Nephron progenitor cell (in vitro differentiated cells): ENCODE measurements around the gene INSL3.

ENCODE experiments used
- DNase-seq: peaks from one replicate; pipeline ENCODE4 v3.0.0; 2021
- H3K27ac Mint-ChIP-seq: 2 replicates; pipeline ENCODE4 v1.8.0; 2021; ENCODE audit warnings: mild to moderate bottlenecking, moderate library complexity, mixed read lengths
- H3K27me3 Mint-ChIP-seq: 2 replicates; pipeline ENCODE4 v1.8.0; 2021; ENCODE audit warnings: mild to moderate bottlenecking, low read depth, mixed read lengths; ENCODE audit not compliant: poor library complexity
- H3K36me3 Mint-ChIP-seq: 2 replicates; pipeline ENCODE4 v1.8.0; 2021; ENCODE audit warnings: low read depth, mixed read lengths
- H3K4me1 Mint-ChIP-seq: 2 replicates; pipeline ENCODE4 v1.8.0; 2021; ENCODE audit warnings: mixed read lengths
- H3K4me3 Mint-ChIP-seq: 2 replicates; pipeline ENCODE4 v1.8.0; 2021; ENCODE audit warnings: mild to moderate bottlenecking, moderate library complexity, mixed read lengths
- H3K9me3 Mint-ChIP-seq: 2 replicates; pipeline ENCODE4 v1.8.0; 2021; ENCODE audit warnings: mild to moderate bottlenecking, moderate library complexity, mixed read lengths
- CTCF ChIP-seq: fragments of 200-600 bp; sonication (generic); IDR thresholded peaks from 2 replicates; pipeline ENCODE4 v1.5.0; 2021; ENCODE audit warnings: antibody characterized with exemption

Gene INSL3

GRCh38 chr19:17821190-17821589 lies at the start of gene INSL3:
Gene INSL3 (minus strand): TSS chr19:17821519. CDS start chr19:17821506, 13 bp downstream.
- Mint-ChIP-seq H3K4me3 (no peak within 1 kb of the TSS), H3K36me3 (no peaks in the 10 kb centered on the region), H3K9me3 (no peaks in the 10 kb centered on the region), H3K27ac (no peak within 1 kb of the TSS), H3K4me1 (peaks cover 11% of the 10 kb centered on the region), H3K27me3 (peaks cover 17% of the 10 kb centered on the region)
- DNase-seq, result no peak
- no peak for TF ChIP-seq CTCF

- H3K4me1 Mint-ChIP-seq, result peaks cover 5% of the 10 kb centered on the region
- H3K27ac Mint-ChIP-seq, result no peak overlapping the region
- no peak overlapping the region for H3K4me3 Mint-ChIP-seq
- DNase-seq, result no peak
- H3K27me3 Mint-ChIP-seq, result peaks cover 64% of the 10 kb centered on the region
- H3K36me3 Mint-ChIP-seq, result peaks cover 16% of the 10 kb centered on the region
- H3K9me3 Mint-ChIP-seq, result no peaks in the 10 kb centered on the region
- no peak for TF ChIP-seq CTCF
These were observed 47.8 kb upstream of the INSL3 start for GRCh38 chr19:17869114-17869608.

- no peak for DNase-seq
- peaks cover 59% of the 10 kb centered on the region for H3K27me3 Mint-ChIP-seq
- no peak overlapping the region for H3K4me3 Mint-ChIP-seq
- peaks cover 21% of the 10 kb centered on the region for H3K36me3 Mint-ChIP-seq
- H3K27ac Mint-ChIP-seq, result no peak overlapping the region
- TF ChIP-seq CTCF, result no peak
- no peaks in the 10 kb centered on the region for H3K9me3 Mint-ChIP-seq
- peaks cover 5% of the 10 kb centered on the region for H3K4me1 Mint-ChIP-seq
These were observed 47.4 kb upstream of the INSL3 start for GRCh38 chr19:17868669-17869068.

GRCh38 chr19:17866964-17867486 lies 45.7 kb upstream of the INSL3 start:
- Mint-ChIP-seq H3K27me3 (peaks cover 47% of the 10 kb centered on the region), H3K4me1 (peaks cover 12% of the 10 kb centered on the region), H3K36me3 (peaks cover 36% of the 10 kb centered on the region), H3K9me3 (no peaks in the 10 kb centered on the region), H3K4me3 (no peak overlapping the region), H3K27ac (no peak overlapping the region)
- DNase-seq, result no peak
- no peak for TF ChIP-seq CTCF

- no peak for TF ChIP-seq CTCF
- peaks cover 11% of the 10 kb centered on the region for H3K4me1 Mint-ChIP-seq
- H3K27ac Mint-ChIP-seq, result no peak overlapping the region
- H3K9me3 Mint-ChIP-seq, result no peaks in the 10 kb centered on the region
- no peak overlapping the region for H3K4me3 Mint-ChIP-seq
- DNase-seq, result no peak
- H3K36me3 Mint-ChIP-seq, result peaks cover 40% of the 10 kb centered on the region
- peaks cover 41% of the 10 kb centered on the region for H3K27me3 Mint-ChIP-seq
These were observed 45.1 kb upstream of the INSL3 start for GRCh38 chr19:17866312-17866963.
